SK-N-MC (cell line): ENCODE measurements around the gene PPEF2.

Experiments used
- DNase-seq: peaks from one replicate; pipeline ENCODE4 v3.0.0-alpha.2; 2011; ENCODE audit warnings: low read depth, low spot score
- H3K27ac ChIP-seq: fragments of 200-600 bp; sonication (generic); 2 replicates; pipeline ENCODE4 v1.5.1; 2016; ENCODE audit warnings: mixed run types
- H3K36me3 ChIP-seq: fragments of 200-600 bp; sonication (generic); 2 replicates; pipeline ENCODE4 v1.6.1; 2017; ENCODE audit warnings: antibody characterized with exemption, low read length, mixed read lengths; ENCODE audit not compliant: insufficient read depth
- H3K4me3 ChIP-seq: fragments of 200-600 bp; sonication (generic); 2 replicates; pipeline ENCODE4 v1.5.1; 2016
- H3K9ac ChIP-seq: fragments of 200-600 bp; sonication (generic); 2 replicates; pipeline ENCODE4 v1.8.0; 2017; ENCODE audit warnings: mixed run types, mixed read lengths; ENCODE audit not compliant: insufficient read length
- H3K9me3 ChIP-seq: fragments of 200-600 bp; sonication (generic); 2 replicates; pipeline ENCODE4 v1.6.1; 2017; ENCODE audit warnings: low read depth, mild to moderate bottlenecking, antibody characterized with exemption, low read length, moderate library complexity, mixed read lengths
- EZH2 ChIP-seq: fragments of 200-600 bp; sonication (generic); IDR thresholded peaks from one replicate; pipeline ENCODE4 v1.6.1; 2017; ENCODE audit warnings: antibody characterized with exemption
- FOXP2 ChIP-seq: optimal IDR thresholded peaks from 2 replicates; pipeline ENCODE3; 2011; ENCODE audit warnings: mild to moderate bottlenecking, moderate library complexity; ENCODE audit not compliant: insufficient read depth; ENCODE audit errors: extremely low read length, control extremely low read depth
- POLR2AphosphoS5 ChIP-seq: IDR thresholded peaks from 2 replicates; pipeline ENCODE4 v1.6.1; 2012; ENCODE audit warnings: mild to moderate bottlenecking, low read depth, low read length, borderline replicate concordance

The PPEF2 gene

GRCh38 chr4:75817901-75818300, 84.4 kb downstream of the PPEF2 start:
- no peak for TF ChIP-seq EZH2
- no peak for TF ChIP-seq POLR2AphosphoS5
- no peak for TF ChIP-seq FOXP2
- no peak overlapping the region for H3K9ac ChIP-seq
- H3K36me3 ChIP-seq, result peaks cover 27% of the 10 kb centered on the region
- no peaks in the 10 kb centered on the region for H3K9me3 ChIP-seq
- no peak for DNase-seq
- no peak overlapping the region for H3K27ac ChIP-seq
- H3K4me3 ChIP-seq, result no peak overlapping the region
